ENCODE measurements around the gene SYNRG.
A peak's percentile ranks its signal among the peaks of the same experiment; 100 is the strongest.

SYNRG gene

GRCh38 chr17:37502009-37502936 is 106.9 kb downstream of the SYNRG start:
- DNase-seq: no peak

DNA sequence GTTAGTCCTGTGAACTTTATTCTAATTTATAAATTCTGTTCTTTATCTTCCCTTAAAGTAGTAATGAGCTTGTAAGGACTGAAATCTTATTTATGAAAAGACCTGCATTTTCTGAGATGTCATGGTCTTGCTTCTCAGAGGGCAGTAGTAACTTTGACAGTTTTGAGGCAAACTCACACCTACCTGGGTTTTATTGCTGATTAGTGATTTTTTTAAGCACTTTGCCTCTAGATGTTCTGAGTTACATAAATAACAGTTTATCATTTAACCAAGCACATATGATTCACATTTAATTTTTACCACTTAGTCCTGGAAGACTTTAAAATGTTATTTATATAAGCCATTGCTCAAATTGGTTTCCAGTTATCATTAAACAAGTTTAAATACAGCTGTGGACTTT is 108.8 kb downstream of the SYNRG start:
- no peak for DNase-seq

- no peak for DNase-seq
These were observed 114.2 kb downstream of the SYNRG start for GRCh38 chr17:37494971-37495370.

GRCh38 chr17:37494401-37494831 is 114.8 kb downstream of the SYNRG start:
- no peak for DNase-seq

- DNase-seq: no peak
These were observed 115.8 kb downstream of the SYNRG start for GRCh38 chr17:37493249-37494027.

- no peak for DNase-seq
These were observed 117.1 kb downstream of the SYNRG start for GRCh38 chr17:37492167-37492566.

DNA sequence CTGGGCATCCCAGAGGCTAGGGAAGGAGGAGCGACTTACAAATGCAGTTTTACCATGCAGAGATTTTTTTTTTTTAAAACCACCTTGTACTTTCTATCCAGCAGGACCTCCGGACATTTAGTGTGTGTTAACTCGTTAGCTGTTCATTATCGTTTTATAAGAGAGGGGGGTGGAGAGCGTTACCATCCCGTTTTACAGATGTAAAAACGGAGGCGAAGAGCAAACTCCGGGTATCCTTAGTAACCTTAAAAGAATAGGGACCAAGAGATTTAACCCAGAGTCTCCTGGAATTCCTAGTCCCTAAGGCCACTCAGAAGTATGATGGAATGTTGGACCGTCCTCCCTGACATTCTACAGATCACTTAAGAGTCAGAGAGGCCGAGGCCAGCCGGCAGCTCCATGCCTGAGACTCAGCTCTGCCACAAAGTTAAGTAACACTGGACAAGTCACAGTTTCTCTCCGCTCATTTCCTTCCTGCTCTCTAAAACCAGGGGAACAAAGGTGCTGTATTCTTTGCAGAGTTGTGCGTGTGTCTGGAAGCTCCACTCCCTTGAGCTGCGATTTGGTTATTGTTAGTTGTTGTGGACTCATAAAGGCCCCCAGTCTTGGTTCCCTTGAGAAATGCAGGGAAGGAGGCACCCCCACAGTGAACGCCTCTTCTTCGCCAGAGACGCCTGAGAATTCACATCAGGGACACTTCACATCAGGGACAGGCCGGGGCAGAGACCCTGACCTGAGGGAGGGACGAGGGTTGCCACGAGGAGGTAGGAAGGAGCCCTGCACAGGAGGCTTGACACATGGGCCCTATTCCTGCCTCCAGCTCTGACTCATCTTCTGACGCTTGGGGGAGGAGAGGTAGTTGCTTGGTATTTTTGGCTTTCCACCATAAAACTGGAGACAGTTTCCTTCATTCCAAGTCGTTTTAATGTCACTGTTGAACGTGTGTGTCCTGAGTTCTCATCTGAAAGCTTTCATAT is 118.3 kb downstream of the SYNRG start:
- no peak for DNase-seq

- DNase-seq: peak; percentile 2
These were observed 119.1 kb downstream of the SYNRG start for GRCh38 chr17:37490022-37490587.

DNA sequence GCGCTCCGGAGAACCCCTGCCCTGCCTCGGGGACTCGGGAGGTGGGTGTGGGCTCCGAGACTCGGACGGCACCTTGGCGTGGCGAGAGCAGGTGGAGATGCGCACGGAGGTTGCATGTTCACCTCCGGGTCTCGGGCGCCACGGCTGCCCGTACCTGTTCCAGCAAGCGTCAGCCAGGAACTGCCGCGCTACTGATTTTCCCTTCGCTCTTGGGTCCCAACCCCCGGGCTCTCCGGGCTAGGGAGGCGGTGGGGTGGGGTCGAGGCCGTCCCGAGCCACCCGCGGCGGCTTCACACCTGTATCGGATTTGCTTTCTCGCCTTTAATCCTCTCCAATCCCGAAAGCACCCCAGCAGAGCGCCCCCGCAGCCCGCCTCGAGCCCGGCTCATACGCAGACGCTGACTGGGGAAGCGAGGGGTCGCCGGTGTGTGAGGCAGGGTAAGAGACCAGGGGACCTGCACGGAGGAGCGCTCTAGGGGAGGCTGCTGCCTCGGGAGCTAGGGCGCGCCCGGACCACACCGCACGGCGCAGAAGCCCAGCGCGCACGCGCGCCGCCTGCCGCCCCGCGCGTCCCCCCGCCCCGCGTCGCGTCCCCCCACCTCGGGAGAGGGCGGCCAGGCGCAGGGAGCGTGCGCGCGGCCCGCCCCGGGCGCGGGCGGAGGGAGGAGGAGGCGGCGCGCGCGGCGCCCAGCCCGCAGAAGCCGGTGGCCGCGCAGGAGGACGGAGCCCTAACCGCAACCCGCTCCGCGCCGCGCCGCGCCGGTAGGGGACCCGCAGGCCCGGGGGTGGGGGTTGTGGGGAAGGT is 119.8 kb downstream of the SYNRG start, which contains the start of gene DUSP14:
Gene DUSP14, plus strand, starts transcription at position 695 of the 805 bp plus-strand sequence. CDS start 22,382 bp downstream, outside the sequence.
- DNase-seq: peak; percentile 55

DNA sequence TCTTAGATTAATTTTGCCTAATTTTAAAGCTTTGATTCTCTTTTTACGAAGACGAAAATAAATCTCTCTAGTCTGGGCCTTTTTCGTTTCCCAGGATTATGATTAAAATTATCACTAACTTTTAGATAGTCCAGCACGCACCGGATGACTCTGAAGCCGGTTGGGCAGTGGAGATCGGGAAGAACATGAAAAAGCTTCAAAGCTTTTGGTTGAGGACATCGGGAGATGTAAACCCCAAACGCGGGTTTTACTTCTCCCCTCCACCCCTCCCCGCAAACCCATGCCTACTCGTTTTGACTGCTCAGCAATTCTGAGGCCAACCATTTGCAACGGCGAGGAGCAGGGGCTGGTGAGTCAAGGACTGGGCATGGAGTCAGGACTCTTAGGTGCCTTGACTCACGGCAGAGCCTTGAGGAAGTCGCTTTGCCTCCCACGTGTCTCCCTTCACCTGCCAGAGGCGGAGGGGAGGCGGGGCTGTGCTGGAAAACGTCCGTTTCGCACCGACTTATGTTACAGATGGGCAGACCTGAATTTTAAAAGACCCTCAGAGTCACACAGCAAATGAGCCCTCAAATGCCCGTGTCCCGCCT is 120.5 kb downstream of the SYNRG start:
- peak; percentile 77 for DNase-seq

DNA sequence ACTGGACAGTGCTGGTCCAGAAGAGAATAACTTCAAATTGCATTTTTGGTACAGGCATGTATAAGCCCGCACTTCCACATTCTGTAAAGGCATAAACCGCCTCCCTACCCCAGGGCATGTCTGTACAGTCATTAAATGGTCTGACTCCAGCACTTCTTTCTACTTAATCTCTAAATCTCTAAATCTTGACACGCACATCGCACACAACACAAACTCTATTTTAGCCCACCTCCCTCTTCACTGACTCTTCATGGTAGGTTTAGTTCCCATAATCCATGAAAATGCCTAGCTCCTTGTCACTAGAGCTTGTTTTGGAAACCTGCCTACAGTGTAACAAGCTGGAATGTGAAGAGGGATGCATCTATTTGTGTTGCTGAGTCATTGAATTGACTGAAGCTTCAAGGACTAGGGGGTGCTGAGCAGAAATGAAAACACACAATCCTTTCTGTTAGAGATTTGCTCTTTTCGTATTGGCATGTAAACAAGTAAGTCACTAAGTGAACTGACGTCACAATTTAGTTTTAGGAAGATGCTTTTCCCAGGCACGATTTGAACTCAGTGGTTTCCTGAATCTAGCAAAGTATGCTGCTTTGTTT is 121.1 kb downstream of the SYNRG start:
- DNase-seq: peak; percentile 89

GRCh38 chr17:37485938-37486570 is 123.2 kb downstream of the SYNRG start:
- no peak for DNase-seq

- DNase-seq: no peak
These were observed 125.7 kb downstream of the SYNRG start for GRCh38 chr17:37483311-37484039.

DNA sequence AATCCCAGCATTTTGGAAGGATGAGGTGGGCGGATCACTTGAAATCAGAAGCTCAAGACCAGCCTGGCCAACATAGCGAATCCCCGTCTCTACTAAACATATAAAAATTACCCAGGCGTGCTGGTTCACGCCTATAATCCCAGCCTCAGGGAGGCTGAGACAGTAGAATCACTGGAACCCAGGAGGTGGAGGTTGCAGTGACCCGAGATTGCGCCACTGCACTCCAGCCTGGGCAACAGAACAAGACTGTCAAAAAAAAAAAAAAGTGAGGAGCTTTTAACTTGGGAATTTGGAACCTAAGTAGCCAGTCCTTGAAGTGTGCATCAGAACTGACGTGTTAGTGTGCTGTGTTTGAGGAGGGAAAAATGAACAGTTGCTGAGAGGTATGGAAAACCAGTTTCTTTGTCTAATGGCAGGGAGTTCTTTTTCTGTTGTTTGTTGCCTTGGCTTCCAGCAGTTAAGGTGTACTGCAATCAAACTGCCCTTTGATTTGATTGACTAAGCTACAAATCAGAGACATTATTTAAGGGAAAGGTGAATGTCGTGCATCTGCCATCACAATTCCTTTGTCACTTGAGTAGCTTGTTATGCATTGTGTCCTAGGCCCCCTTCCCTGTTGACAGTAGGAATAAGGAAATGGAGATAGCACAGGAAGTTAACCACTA is 128.1 kb downstream of the SYNRG start:
- DNase-seq: no peak

- DNase-seq: no peak
These were observed 128.8 kb downstream of the SYNRG start for GRCh38 chr17:37480427-37480826.

DNA sequence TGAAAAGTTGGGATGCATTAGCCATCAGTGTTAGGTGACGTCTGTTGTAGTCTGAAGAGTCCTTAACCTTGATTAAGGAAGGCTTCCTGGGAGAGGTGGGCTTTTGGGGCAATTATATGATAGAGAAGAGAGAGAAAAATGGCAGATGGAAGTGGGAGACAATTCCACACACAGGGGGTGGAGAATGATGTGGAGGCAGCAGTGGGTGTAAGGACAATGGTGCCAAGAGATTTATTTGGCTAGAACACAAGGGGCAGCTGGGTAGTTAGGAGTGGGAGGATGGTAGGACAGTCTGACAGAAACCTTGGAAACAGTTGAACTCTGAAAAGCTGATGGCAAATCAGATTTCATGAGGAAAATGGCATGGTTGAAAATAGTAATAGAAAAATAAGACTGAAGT is 130.2 kb downstream of the SYNRG start:
- no peak for DNase-seq

DNA sequence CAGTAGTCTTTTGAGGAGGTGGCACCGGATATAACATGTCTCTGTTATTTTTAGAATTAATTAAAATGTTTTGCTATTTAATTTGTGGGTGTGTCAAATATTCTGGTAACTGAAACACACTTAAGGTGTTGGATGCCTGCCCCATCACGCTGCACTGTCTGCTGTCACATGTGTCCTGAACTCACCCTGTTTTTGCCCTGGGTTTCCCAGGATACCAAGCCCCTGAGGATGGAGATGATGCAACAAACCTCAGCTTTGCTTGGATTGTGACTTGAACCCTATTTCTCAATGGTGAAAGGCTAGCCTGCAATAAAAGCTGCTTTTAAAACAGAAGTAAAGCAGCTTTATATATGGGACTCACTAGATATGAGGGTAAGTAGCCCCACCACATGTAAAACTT is 131.0 kb downstream of the SYNRG start:
- DNase-seq: no peak

- DNase-seq: no peak
These were observed 132.6 kb downstream of the SYNRG start for GRCh38 chr17:37476431-37477120.

Measured in NCI-H2029 (cell line).